HuH-7.5 (cell line): ENCODE measurements around the gene DNAH17.
"Not testable (repeated sequence)": the region's sequence is repeated elsewhere in the genome, so short reads cannot be mapped to it uniquely, and the experiment has no call there.

ENCODE experiments used
- DNase-seq: peaks from one replicate; pipeline ENCODE4 v3.0.0; 2011; ENCODE audit warnings: low spot score

The DNAH17 gene

DNA sequence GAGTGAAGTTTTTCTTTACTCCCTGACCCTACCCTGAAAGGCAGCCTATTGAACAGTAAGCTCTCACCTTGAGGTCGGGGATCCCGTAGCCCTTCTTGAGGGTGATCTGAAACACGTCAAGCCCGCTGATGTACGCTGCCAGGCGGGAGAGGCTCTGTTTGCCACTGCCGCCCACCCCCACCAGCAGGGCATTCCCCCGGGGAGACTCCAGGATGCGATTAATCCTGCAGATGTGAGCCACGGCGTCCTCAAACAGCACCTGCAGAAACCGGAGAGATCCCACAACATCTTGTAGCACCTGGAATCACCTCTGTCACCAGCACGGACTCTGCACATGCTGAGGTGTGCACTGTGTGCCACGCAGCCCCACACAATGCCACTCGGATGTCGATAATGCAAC is 102.0 kb downstream of the DNAH17 start:
- DNase-seq = no peak

DNA sequence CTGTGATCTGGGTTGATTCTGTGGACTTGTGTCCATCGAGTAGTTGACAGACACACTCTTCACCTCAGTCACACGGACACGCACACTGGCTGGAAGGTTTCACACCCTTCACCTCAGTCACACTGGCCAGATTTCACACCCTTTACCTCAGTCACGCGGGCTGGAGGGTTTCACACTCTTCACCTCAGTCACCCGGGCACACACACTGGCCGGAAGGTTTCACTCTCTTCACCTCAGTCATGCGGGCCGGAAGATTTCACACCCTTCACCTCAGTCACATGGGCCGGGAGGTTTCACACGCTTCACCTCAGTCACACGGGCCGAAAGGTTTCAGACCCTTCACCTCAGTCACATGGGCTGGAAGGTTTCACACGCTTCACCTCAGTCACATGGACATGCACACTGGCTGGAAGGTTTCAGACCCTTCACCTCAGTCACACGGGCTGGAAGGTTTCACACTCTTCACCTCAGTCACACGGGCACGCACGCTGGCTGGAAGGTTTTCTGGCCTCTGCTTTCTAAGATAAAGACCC is 102.5 kb downstream of the DNAH17 start:
- DNase-seq = no peak

DNA sequence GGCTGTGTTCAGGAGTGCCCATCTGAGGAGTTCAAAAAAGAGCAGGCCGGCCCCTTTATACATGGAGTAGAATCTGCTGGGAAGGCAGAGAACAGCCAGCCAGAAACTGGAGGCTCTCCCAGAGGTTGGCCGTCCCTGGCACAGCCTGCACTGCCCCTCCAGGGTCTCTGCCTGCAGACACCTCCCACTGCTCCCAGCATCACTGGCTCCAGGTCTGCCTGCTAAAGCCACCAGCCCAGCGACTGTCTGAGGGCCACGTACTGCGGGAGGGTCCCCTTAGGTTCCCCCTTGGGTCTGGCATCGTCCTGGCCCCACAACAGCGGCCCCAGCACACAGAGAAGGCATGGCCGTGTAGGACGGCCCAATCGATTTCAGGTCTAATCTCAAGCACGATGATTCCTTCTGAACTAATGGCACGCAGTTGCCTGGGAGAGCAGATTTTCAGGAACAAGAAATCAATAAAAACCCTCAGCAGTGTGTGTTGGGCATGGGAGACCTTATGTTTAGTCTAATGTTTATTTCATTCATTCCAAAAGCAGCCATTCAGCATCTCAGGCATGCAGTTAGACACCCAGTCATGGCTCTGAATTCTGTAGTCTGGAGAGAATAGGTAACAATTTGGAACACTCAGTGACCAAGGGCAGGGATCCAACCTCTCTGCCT is 103.1 kb downstream of the DNAH17 start:
- no peak for DNase-seq

DNA sequence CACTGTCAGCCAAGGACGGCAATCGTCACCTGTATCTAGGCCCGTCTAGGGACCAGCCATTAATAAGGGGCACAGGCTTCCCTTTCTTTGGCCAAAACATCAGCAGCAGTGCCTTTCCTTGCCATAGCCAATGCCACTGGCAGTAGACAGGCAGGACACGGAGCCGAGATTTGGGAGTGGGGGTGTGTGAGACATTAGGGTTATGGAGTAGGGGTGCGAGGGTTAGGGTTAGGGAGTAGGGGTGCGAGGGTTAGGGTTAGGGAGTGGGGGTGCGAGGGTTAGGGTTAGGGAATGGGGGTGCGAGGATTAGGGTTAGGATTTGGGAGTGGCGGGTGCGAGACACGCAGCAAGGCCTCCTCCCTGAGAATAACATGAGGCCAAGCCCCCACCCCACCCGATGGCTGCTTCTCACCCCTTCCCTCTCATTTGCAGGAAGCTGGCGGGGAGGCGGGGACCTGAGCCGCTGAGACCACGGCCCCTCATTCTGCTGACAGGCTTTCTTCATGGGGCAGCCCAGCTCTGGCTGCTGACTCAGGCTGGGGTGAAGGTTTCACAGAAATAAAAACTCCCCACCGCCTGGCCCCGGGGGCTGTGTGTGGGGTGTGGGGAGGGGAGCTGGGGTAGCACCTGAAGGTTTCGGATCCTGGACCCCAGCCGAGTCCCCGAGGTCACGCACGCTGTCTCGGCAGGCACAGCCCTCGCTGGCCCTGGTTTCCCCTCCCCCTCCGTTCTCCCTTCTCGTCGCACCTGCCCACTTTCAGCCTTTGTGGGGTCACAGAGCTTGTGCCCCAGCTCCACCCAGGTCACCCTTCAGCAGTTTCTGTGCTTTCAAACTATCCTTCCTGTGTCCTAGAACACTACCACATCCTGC is 104.9 kb downstream of the DNAH17 start:
- DNase-seq = no peak

GRCh38 chr17:78471635-78472034 is 105.6 kb downstream of the DNAH17 start:
- no peak for DNase-seq

DNA sequence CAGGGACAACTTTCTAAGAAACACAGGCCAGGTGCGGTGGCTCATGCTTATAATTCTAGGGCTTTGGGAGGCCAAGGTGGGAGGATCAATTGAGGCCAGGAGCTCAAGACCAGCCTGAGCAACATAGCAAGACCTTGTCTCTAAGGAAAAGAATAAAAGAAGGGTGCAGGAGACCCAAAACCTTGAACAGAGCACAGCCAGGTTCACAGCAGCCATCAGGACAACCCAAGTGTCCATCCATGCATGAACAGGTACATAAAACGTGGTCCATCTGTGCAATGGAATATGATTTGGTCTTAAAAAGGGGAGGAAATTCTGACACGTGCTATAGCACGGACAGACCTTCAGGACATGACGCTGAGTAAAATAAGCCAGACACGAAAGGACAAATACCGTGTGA is 107.8 kb downstream of the DNAH17 start:
- DNase-seq = no peak

DNA sequence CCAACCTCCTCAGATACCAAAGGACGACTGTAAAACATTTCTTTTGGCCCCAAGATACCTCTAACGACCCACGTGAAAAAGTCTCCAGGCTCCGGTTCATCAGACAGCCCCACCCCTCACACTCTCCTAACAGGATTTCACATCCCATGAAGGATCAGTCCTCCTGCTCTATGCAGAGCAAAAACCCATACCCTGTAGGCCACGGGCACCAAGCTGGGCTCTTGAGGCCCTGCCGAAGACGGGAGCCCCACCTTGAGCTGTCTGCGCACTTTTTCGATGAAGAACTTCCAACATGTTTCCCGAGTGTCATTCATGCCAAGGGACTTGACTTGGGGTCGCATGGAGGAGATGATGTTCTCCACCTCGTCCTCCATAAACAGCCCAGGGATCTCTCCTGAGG is 108.8 kb downstream of the DNAH17 start:
- DNase-seq = no peak

- no peak for DNase-seq
These were observed 110.1 kb downstream of the DNAH17 start for GRCh38 chr17:78466786-78467715.

DNA sequence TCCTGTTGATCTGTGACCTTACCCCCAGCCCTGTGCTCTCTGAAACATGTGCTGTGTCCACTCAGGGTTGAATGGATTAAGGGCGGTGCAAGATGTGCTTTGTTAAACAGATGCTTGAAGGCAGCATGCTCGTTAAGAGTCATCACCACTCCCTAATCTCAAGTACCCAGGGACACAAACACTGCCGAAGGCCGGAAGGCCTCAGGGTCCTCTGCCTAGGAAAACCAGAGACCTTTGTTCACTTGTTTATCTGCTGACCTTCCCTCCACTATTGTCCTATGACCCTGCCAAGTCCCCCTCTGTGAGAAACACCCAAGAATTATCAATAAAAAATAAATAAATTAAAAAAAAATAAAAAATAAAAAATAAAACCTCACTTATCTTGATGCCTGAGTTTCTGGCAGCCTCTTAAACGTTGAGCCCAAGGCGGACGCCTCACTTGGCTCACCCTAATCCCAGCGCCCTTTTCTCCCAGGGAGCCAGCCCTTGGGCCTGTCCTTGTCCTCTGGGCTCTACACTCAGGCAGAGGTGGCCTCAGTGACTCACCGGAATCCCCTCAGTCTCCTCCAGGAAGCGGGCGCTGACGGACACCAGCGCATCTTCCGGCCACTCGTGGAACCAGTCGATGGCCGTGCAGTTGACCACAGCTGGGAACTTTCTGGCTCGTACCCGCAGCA is 110.9 kb downstream of the DNAH17 start:
- not testable (repeated sequence) for DNase-seq

- no peak for DNase-seq
These were observed 115.0 kb downstream of the DNAH17 start for GRCh38 chr17:78462148-78462547.

DNA sequence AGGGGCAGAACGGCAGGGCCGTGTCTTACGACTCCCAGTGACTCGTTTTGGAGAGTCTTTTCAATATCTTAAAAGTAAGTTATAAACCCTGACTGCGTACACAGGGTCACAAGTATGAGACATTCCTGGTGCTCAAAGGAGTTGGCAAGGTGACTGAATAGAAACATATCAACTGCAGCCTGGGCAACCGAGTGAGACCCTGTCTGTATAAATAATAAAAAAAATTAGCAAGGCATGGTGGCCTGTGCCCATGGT is 115.5 kb downstream of the DNAH17 start:
- DNase-seq = no peak

DNA sequence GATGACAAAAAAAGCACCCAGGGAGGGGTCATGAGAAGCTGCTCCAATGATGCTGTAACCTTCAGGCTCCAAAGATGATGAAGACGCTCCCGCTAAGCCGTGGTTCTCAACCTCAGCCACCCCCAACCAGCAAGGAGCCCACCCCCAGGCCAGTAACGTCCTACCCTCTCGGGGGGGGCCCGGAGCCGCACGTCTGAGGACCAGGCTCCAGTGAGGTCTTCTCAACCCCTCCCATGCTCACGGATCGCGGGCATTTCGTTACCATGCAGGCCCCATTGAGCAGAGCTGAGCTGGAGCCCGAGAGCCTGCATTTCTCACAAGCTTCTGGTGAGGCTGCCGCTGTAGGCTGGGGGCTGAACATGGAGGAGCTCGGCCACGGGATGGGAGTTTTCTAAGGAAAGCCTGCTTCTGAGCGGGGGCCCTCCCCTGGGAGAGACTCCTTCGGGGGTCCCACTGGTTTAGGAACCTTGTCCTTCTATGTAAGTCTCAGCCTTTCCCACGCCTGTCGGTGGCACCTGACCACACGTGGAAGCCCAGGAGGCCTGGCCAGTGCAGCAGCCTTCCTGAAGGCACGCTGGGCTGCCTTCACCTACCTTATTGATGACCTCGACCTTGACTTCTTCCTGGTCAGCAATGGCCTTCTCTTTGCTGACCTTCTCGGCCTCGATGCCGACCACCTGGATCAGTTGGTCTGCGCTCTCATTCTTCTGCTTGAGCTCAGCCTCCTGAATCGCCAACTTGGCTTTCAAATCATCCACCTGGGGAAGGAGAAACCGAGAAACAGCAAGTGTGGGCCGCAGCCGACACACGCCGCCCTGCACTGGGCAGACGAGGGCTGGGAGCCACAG is 116.0 kb downstream of the DNAH17 start:
- DNase-seq = no peak

DNA sequence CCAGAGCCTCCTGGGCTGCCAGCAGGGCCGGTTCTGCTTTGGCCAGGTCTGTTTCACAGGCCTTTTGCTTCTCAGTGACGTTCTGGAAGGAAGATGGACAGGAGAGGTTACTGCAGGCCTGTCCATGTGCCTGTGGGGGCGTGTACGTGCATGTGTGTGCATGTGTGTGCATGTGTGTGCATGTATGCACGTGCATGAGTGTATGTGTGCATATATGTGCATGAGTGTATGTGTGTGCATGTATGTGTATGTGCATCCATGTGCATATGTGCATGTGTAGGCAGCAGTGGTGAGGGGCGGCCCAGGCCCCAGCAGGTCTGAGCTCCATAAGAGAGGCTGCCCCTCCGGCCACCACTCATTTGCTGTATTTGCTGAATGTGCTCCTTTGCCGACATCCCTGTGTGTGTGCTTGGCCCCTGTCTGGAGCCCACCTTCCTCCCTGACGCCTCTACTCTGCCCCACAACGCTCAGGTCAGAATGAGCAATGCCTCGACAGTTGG is 117.0 kb downstream of the DNAH17 start:
- DNase-seq = no peak

GRCh38 chr17:78459696-78460095 is 117.5 kb downstream of the DNAH17 start:
- DNase-seq = no peak

DNA sequence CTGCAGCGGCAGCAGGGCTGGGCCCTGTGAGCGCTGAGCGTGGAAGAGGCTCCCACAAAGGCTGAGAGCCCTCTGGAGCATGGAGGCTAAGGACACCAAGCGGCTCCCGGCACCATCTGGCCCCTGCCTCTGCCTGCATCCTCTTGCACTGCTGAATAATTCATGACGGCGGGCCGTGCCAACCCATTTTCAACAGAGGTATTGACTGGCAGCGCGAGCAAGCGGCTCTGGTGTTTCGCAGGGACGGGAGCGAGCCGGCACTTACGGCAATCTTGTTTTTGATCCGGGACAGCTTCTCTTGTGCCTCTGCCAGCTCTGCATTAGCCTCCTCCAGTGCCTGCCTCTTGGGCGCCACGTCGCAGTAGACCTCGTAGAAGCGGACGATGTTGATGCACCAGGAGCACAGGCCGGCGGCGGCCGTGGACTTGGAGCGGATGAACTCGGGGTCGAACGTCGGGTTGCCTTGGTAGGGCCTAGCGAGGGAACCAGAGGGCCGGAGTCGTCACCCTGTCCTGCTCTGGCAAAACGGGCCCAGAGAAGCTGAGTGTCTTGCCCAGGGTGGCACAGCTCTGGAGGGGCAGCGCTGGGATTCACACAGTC is 118.4 kb downstream of the DNAH17 start:
- no peak for DNase-seq

DNA sequence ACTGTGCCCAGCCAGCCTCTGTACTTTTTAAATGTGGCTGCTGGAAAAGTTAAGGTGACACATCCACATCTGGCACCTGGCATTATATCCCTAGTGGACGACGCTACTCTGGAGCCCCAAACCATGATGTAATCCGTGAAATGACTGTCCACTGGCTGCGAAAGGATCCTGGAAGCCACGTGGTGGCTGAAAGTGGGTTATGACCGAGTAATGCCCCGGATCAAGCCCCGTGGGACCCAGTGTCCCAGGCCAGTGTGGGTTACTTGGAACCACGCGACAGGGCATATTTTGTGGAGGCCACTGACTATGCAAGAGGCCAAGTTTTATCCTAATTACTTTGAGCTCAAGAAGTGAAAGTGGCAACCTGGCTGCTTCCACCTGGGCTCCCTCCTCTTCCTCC is 119.1 kb downstream of the DNAH17 start:
- no peak for DNase-seq

DNA sequence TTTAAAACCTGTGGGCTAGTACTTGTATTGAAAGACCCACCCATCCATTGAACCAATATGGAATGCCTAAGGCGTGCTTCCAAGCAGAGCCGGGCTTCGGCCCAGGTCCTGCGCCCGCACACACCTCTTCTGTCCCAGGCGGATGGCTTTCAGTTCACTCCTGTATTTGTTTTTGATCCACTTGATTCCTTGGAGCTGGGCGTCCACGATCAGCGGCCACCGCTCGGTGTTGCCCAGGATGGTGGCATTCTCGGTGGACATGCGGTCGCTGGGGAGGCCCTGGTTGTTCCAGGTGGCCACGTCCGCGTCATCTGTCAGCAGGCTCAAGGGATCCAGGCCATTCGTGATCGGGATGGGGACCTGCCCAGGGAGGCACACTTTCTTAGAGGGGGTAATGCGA is 122.8 kb downstream of the DNAH17 start:
- DNase-seq = no peak

- DNase-seq = no peak
These were observed 125.4 kb downstream of the DNAH17 start for GRCh38 chr17:78451753-78452152.

DNA sequence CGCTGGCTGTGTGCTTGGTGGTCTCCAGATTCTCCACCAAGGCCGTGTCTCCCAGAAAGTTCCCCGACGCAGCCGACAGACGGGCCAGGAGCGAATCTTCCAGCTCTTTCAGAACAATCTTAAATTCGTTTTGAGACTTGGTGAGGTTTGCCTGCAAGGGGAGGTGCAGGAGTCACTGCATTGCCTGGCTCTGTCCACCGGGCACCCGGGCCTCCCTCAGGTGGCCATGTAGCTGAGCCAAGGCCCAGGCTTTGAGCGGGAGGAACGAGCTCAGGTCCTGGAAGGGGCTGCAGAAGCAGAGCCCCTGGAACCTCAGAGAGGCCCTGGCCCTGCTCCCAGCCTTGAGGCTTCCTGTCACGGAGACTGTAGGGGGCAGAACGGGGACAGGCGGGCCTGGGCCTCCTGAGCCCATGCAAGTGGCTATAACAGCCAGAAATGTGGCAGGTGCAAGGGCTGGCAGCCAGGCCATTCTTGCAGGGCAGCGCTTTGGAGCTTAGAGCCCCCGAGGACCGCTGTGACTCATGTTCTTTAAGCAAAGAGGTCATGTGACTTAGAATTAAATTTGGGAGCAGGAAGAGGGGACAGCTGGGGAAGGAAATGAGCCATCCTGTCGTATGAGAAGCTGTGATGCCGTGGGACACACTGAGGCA is 126.4 kb downstream of the DNAH17 start:
- DNase-seq = no peak
